Measurements from ENCODE around the gene NHEJ1. TPM values are rescaled to one million over a fixed set of nuclear protein-coding genes. Genes with fewer than 3 reads are reported as not detected.
A peak's percentile ranks its signal among the peaks of the same experiment; 100 is the strongest.

Gene NHEJ1
- total and polyA plus RNA-seq, 8 donors = 3.9 to 8.7 (median 6.6) TPM

GRCh38 chr2:219178377-219179175 lies 18.0 kb upstream of the NHEJ1 start:
- H3K27me3 ChIP-seq = no peaks in the 10 kb centered on the region
- H3K27ac ChIP-seq = peak overlapping the region; percentile 88 to 99 (median 94)
- H3K4me3 ChIP-seq = peak overlapping the region; percentile 90 to 97 (median 94)
- peaks cover 0 to 47% (median 15%) of the 10 kb centered on the region in 3 donors for H3K36me3 ChIP-seq
- intact Hi-C loops (cut with DNase I) = no loop called here
- TF ChIP-seq CTCF (IDR thresholded peaks at IDR 0.05) = no peak
- H3K9me3 ChIP-seq = no peaks in the 10 kb centered on the region
- WGBS, 2 donors = 2 to 3% methylated on average over 32 to 45 of the region's 45 CpGs
- H3K4me1 ChIP-seq = peaks cover 15 to 19% (median 17%) of the 10 kb centered on the region in 3 donors
- ATAC-seq = peak in 3 of 4 donors; percentile 2 to 12 (median 3)
- peak in 5 of 6 donors; percentile 44 to 83 (median 76) for DNase-seq
- no peak for FAIRE-seq

- Histone ChIP-seq H3K27me3 (no peaks in the 10 kb centered on the region), H3K9me3 (no peaks in the 10 kb centered on the region), H3K36me3 (peaks cover 0 to 46% (median 15%) of the 10 kb centered on the region in 3 donors), H3K27ac (peak within 1 kb of the TSS; percentile 88 to 99 (median 94)), H3K4me3 (peak within 1 kb of the TSS; percentile 90 to 97 (median 94)), H3K4me1 (peaks cover 15 to 19% (median 17%) of the 10 kb centered on the region in 3 donors)
- DNase-seq (peak; percentile 79 to 93 (median 88)), FAIRE-seq (no peak), ATAC-seq (peak; percentile 78 to 86 (median 78))
- intact Hi-C loops (cut with DNase I) = no loop called here
- WGBS, 2 donors = 0% methylated on average over 65 to 67 of the region's 67 CpGs
- no peak for TF ChIP-seq CTCF (IDR thresholded peaks at IDR 0.05)
Measured at GRCh38 chr2:219177552-219178376, 17.1 kb upstream of the NHEJ1 start, which contains the start of gene RETREG2. RETREG2 (plus strand) TSS chr2:219178275; CDS start chr2:219178353, 78 bp downstream.

- WGBS, 2 donors = 0 to 1% methylated on average over 63 to 69 of the region's 69 CpGs
- no peaks in the 10 kb centered on the region for H3K9me3 ChIP-seq
- FAIRE-seq (no peak), ATAC-seq (peak; percentile 87 to 93 (median 87)), DNase-seq (peak; percentile 88 to 96 (median 91))
- H3K36me3 ChIP-seq = peaks cover 0 to 46% (median 9%) of the 10 kb centered on the region in 3 donors
- peak within 1 kb of the TSS; percentile 76 to 97 (median 94) for H3K4me3 ChIP-seq
- peak within 1 kb of the TSS; percentile 88 to 99 (median 94) for H3K27ac ChIP-seq
- no peaks in the 10 kb centered on the region for H3K27me3 ChIP-seq
- H3K4me1 ChIP-seq = peaks cover 15 to 19% (median 17%) of the 10 kb centered on the region in 3 donors
- TF ChIP-seq CTCF (IDR thresholded peaks at IDR 0.05) = no peak
- intact Hi-C loops (cut with DNase I) = no loop called here
Measured at GRCh38 chr2:219176818-219177551, 16.4 kb upstream of the NHEJ1 start, which contains the start of gene CNPPD1. CNPPD1 (minus strand) TSS chr2:219176925; CDS start chr2:219176828, 97 bp downstream.

- peak overlapping the region; percentile 76 to 97 (median 94) for H3K4me3 ChIP-seq
- no peaks in the 10 kb centered on the region for H3K9me3 ChIP-seq
- 2% methylated on average over 42 to 45 of the region's 45 CpGs for WGBS, 2 donors
- intact Hi-C loops (cut with DNase I) = no loop called here
- H3K27me3 ChIP-seq = no peaks in the 10 kb centered on the region
- no peak for FAIRE-seq
- peak overlapping the region; percentile 88 to 99 (median 94) for H3K27ac ChIP-seq
- no peak for TF ChIP-seq CTCF (IDR thresholded peaks at IDR 0.05)
- ATAC-seq = peak; percentile 26 to 49 (median 40)
- peaks cover 15 to 19% (median 17%) of the 10 kb centered on the region in 3 donors for H3K4me1 ChIP-seq
- H3K36me3 ChIP-seq = peaks cover 0 to 39% (median under 1%) of the 10 kb centered on the region in 3 donors
- peak in 3 of 6 donors; percentile 50 to 67 (median 64) for DNase-seq
Measured at GRCh38 chr2:219175928-219176817, 15.6 kb upstream of the NHEJ1 start.
